Hepatocyte (in vitro differentiated cells): ENCODE results near the gene VGLL4.

Experiments used
- EZH2 ChIP-seq: fragments of 200-600 bp; sonication (generic); IDR thresholded peaks from 2 replicates; pipeline ENCODE4 v1.6.1; 2016; ENCODE audit warnings: antibody characterized with exemption, mild to moderate bottlenecking, borderline replicate concordance
- EZH2phosphoT487 ChIP-seq: fragments of 200-600 bp; sonication (generic); IDR thresholded peaks from one replicate; pipeline ENCODE4 v1.6.1; 2018; ENCODE audit warnings: antibody characterized with exemption, mild to moderate bottlenecking, low read depth, moderate library complexity; ENCODE audit not compliant: unreplicated experiment, severe bottlenecking
- TF ChIP-seq, protein P1 (sequence below): fragments of 200-600 bp; sonication (generic); IDR thresholded peaks from 2 replicates; pipeline ENCODE4 v1.5.1; 2016; ENCODE audit warnings: antibody characterized with exemption, mild to moderate bottlenecking; ENCODE audit not compliant: poor library complexity

DNA sequence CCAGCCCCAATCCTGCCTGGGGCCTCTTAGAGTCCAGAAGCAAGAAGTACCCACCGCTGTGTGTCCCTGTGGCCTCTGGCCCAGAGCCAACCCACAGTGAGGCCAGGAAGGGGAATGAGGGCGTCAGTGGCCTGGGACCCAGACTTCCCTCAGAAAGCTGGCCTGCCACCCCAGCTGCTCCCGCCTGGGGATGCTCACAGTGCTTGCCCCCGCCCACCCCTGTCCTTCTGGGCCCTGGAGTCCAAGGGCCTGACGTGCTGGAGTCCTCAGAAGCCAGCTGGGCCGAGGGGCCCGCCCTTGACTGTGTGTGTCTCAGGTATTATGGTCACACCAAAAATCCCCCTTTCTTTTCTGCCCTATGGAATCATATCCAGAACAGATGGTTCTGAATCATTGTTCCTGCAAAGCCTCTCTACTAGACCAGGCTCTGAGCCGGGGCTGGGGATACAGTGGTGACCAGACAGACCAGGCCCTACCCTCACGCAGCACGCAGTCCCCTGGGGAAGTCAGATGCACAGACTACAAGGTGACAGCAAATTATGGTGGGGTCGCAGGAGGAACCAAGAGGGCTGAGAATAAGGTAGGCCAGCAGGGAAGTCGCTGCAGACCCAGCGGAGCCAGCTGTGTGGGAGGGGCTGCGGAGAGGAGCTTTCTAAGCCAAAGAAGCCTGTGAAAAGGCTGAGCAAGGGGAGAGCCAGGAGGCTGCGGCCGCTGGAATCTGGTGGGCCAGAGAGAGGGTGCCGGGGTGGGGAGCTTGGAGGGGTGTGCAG is 99.1 kb downstream of the VGLL4 start:
- TF ChIP-seq, protein P1, sequence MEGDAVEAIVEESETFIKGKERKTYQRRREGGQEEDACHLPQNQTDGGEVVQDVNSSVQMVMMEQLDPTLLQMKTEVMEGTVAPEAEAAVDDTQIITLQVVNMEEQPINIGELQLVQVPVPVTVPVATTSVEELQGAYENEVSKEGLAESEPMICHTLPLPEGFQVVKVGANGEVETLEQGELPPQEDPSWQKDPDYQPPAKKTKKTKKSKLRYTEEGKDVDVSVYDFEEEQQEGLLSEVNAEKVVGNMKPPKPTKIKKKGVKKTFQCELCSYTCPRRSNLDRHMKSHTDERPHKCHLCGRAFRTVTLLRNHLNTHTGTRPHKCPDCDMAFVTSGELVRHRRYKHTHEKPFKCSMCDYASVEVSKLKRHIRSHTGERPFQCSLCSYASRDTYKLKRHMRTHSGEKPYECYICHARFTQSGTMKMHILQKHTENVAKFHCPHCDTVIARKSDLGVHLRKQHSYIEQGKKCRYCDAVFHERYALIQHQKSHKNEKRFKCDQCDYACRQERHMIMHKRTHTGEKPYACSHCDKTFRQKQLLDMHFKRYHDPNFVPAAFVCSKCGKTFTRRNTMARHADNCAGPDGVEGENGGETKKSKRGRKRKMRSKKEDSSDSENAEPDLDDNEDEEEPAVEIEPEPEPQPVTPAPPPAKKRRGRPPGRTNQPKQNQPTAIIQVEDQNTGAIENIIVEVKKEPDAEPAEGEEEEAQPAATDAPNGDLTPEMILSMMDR, result no peak
- no peak for TF ChIP-seq EZH2phosphoT487
- TF ChIP-seq EZH2, result no peak
